Measurements from ENCODE around the gene OPN5.

Gene OPN5

GRCh38 chr6:47844881-47845280 lies 63.0 kb downstream of the OPN5 start:
- H3K9me3 ChIP-seq (ENCODE audit: control insufficient read depth, low read length): no peaks in the 10 kb centered on the region
- H3K36me3 ChIP-seq (ENCODE audit: control insufficient read depth, insufficient read depth, low read length): no peaks in the 10 kb centered on the region
- no peak for TF ChIP-seq CTCF (IDR thresholded peaks at IDR 0.05)
- H3K27ac ChIP-seq: no peak overlapping the region
- no peaks in the 10 kb centered on the region for H3K79me2 ChIP-seq
- H3K9ac ChIP-seq: no peak overlapping the region
- no peak overlapping the region for H3K4me2 ChIP-seq (ENCODE audit: low read length)
- H3K27me3 ChIP-seq (ENCODE audit: control insufficient read depth, insufficient read depth, low read length): no peaks in the 10 kb centered on the region
- H3K4me3 ChIP-seq (ENCODE audit: low read depth, low read length): no peak overlapping the region
- H2AFZ ChIP-seq: no peak overlapping the region
- no peaks in the 10 kb centered on the region for H3K4me1 ChIP-seq

- Histone ChIP-seq H3K4me2 (ENCODE audit: low read length) (no peak overlapping the region), H3K36me3 (ENCODE audit: control insufficient read depth, insufficient read depth, low read length) (no peaks in the 10 kb centered on the region), H3K4me3 (ENCODE audit: low read depth, low read length) (no peak overlapping the region), H3K79me2 (no peaks in the 10 kb centered on the region), H3K9ac (no peak overlapping the region), H3K27me3 (ENCODE audit: control insufficient read depth, insufficient read depth, low read length) (no peaks in the 10 kb centered on the region), H3K27ac (no peak overlapping the region), H3K9me3 (ENCODE audit: control insufficient read depth, low read length) (no peaks in the 10 kb centered on the region), H3K4me1 (no peaks in the 10 kb centered on the region), H2AFZ (no peak overlapping the region)
- no peak for TF ChIP-seq CTCF (IDR thresholded peaks at IDR 0.05)
Measured at GRCh38 chr6:47846752-47847151, 64.9 kb downstream of the OPN5 start.

GRCh38 chr6:47851091-47851490 lies 69.3 kb downstream of the OPN5 start:
- Histone ChIP-seq H3K4me2 (ENCODE audit: low read length) (no peak overlapping the region), H3K27me3 (ENCODE audit: control insufficient read depth, insufficient read depth, low read length) (no peaks in the 10 kb centered on the region), H2AFZ (no peak overlapping the region), H3K36me3 (ENCODE audit: control insufficient read depth, insufficient read depth, low read length) (no peaks in the 10 kb centered on the region), H3K9ac (no peak overlapping the region), H3K79me2 (no peaks in the 10 kb centered on the region), H3K4me3 (ENCODE audit: low read depth, low read length) (no peak overlapping the region), H3K4me1 (no peaks in the 10 kb centered on the region), H3K9me3 (ENCODE audit: control insufficient read depth, low read length) (no peaks in the 10 kb centered on the region), H3K27ac (no peak overlapping the region)
- TF ChIP-seq CTCF (IDR thresholded peaks at IDR 0.05): no peak

GRCh38 chr6:47852727-47853126 lies 70.9 kb downstream of the OPN5 start:
- H3K27ac ChIP-seq: no peak overlapping the region
- H2AFZ ChIP-seq: no peak overlapping the region
- no peaks in the 10 kb centered on the region for H3K9me3 ChIP-seq (ENCODE audit: control insufficient read depth, low read length)
- H3K36me3 ChIP-seq (ENCODE audit: control insufficient read depth, insufficient read depth, low read length): no peaks in the 10 kb centered on the region
- no peak overlapping the region for H3K4me3 ChIP-seq (ENCODE audit: low read depth, low read length)
- no peaks in the 10 kb centered on the region for H3K4me1 ChIP-seq
- H3K4me2 ChIP-seq (ENCODE audit: low read length): no peak overlapping the region
- no peaks in the 10 kb centered on the region for H3K27me3 ChIP-seq (ENCODE audit: control insufficient read depth, insufficient read depth, low read length)
- TF ChIP-seq CTCF (IDR thresholded peaks at IDR 0.05): no peak
- H3K9ac ChIP-seq: no peak overlapping the region
- H3K79me2 ChIP-seq: no peaks in the 10 kb centered on the region

- Histone ChIP-seq H3K4me1 (no peaks in the 10 kb centered on the region), H3K36me3 (ENCODE audit: control insufficient read depth, insufficient read depth, low read length) (no peaks in the 10 kb centered on the region), H3K9ac (no peak overlapping the region), H3K79me2 (no peaks in the 10 kb centered on the region), H3K27me3 (ENCODE audit: control insufficient read depth, insufficient read depth, low read length) (no peaks in the 10 kb centered on the region), H3K27ac (no peak overlapping the region), H3K9me3 (ENCODE audit: control insufficient read depth, low read length) (no peaks in the 10 kb centered on the region), H3K4me3 (ENCODE audit: low read depth, low read length) (no peak overlapping the region), H2AFZ (no peak overlapping the region), H3K4me2 (ENCODE audit: low read length) (no peak overlapping the region)
- TF ChIP-seq CTCF (IDR thresholded peaks at IDR 0.05): no peak
Measured at GRCh38 chr6:47853766-47854165, 71.9 kb downstream of the OPN5 start.

All from parathyroid adenoma (tissue), 2 donors.